ENCODE data around the gene COL4A1.

COL4A1 gene

GRCh38 chr13:110268061-110268460 is 38.9 kb downstream of the COL4A1 start:
- no peaks in the 10 kb centered on the region for H3K27me3 ChIP-seq (ENCODE audit: control insufficient read depth in 1 of 2, insufficient read depth in 2 of 2, low read length in 2 of 2)
- H3K27ac ChIP-seq (ENCODE audit: low read depth, low read length): no peak overlapping the region
- no peak overlapping the region for H3K4me3 ChIP-seq (ENCODE audit: low read depth in 1 of 2, low read length in 2 of 2)
- H3K9ac ChIP-seq (ENCODE audit: low read depth in 1 of 2, low read length in 2 of 2): no peak overlapping the region
- H3K36me3 ChIP-seq (ENCODE audit: control insufficient read depth in 1 of 2, insufficient read depth in 2 of 2, low read length in 2 of 2): no peaks in the 10 kb centered on the region
- H3K4me1 ChIP-seq (ENCODE audit: control insufficient read depth in 1 of 2, insufficient read depth in 2 of 2, low read length in 2 of 2): peaks cover 0 to 6% of the 10 kb centered on the region in 2 donors
- no peaks in the 10 kb centered on the region for H3K9me3 ChIP-seq (ENCODE audit: control insufficient read depth in 1 of 2, low read length in 2 of 2)

DNA sequence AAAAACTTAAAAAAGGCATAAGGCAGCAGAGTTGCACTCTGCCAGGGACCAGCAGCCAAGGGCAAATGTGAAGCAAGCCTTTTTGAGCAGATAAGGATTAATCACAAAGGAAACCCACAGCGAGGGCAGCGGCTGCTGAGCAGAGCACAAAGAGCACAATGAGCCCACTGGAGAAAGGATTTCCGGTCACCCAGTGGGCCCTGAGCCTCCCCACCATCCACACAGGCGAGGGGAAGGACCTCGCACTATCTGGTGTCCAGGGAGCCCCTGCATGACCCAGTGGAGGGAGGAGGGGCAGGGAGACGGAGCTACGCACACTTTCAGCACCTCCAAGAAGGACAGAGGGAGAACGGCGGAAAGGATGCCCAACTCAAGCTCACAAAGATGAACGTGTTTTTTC is 40.0 kb downstream of the COL4A1 start:
- no peak overlapping the region for H3K27ac ChIP-seq (ENCODE audit: low read depth, low read length)
- no peaks in the 10 kb centered on the region for H3K9me3 ChIP-seq (ENCODE audit: control insufficient read depth in 1 of 2, low read length in 2 of 2)
- H3K4me1 ChIP-seq (ENCODE audit: control insufficient read depth in 1 of 2, insufficient read depth in 2 of 2, low read length in 2 of 2): peaks cover 9 to 17% of the 10 kb centered on the region in 2 donors
- no peaks in the 10 kb centered on the region for H3K36me3 ChIP-seq (ENCODE audit: control insufficient read depth in 1 of 2, insufficient read depth in 2 of 2, low read length in 2 of 2)
- no peak overlapping the region for H3K9ac ChIP-seq (ENCODE audit: low read depth in 1 of 2, low read length in 2 of 2)
- no peak overlapping the region for H3K4me3 ChIP-seq (ENCODE audit: low read depth in 1 of 2, low read length in 2 of 2)
- H3K27me3 ChIP-seq (ENCODE audit: control insufficient read depth in 1 of 2, insufficient read depth in 2 of 2, low read length in 2 of 2): no peaks in the 10 kb centered on the region

GRCh38 chr13:110266431-110266809 is 40.5 kb downstream of the COL4A1 start:
- no peaks in the 10 kb centered on the region for H3K27me3 ChIP-seq (ENCODE audit: control insufficient read depth in 1 of 2, insufficient read depth in 2 of 2, low read length in 2 of 2)
- H3K9me3 ChIP-seq (ENCODE audit: control insufficient read depth in 1 of 2, low read length in 2 of 2): no peaks in the 10 kb centered on the region
- no peaks in the 10 kb centered on the region for H3K36me3 ChIP-seq (ENCODE audit: control insufficient read depth in 1 of 2, insufficient read depth in 2 of 2, low read length in 2 of 2)
- no peak overlapping the region for H3K4me3 ChIP-seq (ENCODE audit: low read depth in 1 of 2, low read length in 2 of 2)
- no peak overlapping the region for H3K9ac ChIP-seq (ENCODE audit: low read depth in 1 of 2, low read length in 2 of 2)
- no peak overlapping the region for H3K27ac ChIP-seq (ENCODE audit: low read depth, low read length)
- peaks cover 15 to 19% of the 10 kb centered on the region in 2 donors for H3K4me1 ChIP-seq (ENCODE audit: control insufficient read depth in 1 of 2, insufficient read depth in 2 of 2, low read length in 2 of 2)

GRCh38 chr13:110265682-110266430 is 41.1 kb downstream of the COL4A1 start:
- no peak overlapping the region for H3K9ac ChIP-seq (ENCODE audit: low read depth in 1 of 2, low read length in 2 of 2)
- H3K4me3 ChIP-seq (ENCODE audit: low read depth in 1 of 2, low read length in 2 of 2): no peak overlapping the region
- peaks cover 15 to 19% of the 10 kb centered on the region in 2 donors for H3K4me1 ChIP-seq (ENCODE audit: control insufficient read depth in 1 of 2, insufficient read depth in 2 of 2, low read length in 2 of 2)
- no peaks in the 10 kb centered on the region for H3K36me3 ChIP-seq (ENCODE audit: control insufficient read depth in 1 of 2, insufficient read depth in 2 of 2, low read length in 2 of 2)
- H3K27ac ChIP-seq (ENCODE audit: low read depth, low read length): no peak overlapping the region
- no peaks in the 10 kb centered on the region for H3K27me3 ChIP-seq (ENCODE audit: control insufficient read depth in 1 of 2, insufficient read depth in 2 of 2, low read length in 2 of 2)
- no peaks in the 10 kb centered on the region for H3K9me3 ChIP-seq (ENCODE audit: control insufficient read depth in 1 of 2, low read length in 2 of 2)

- Histone ChIP-seq H3K9me3 (ENCODE audit: control insufficient read depth in 1 of 2, low read length in 2 of 2) (no peaks in the 10 kb centered on the region), H3K4me1 (ENCODE audit: control insufficient read depth in 1 of 2, insufficient read depth in 2 of 2, low read length in 2 of 2) (peaks cover 15 to 19% of the 10 kb centered on the region in 2 donors), H3K27ac (ENCODE audit: low read depth, low read length) (no peak overlapping the region), H3K27me3 (ENCODE audit: control insufficient read depth in 1 of 2, insufficient read depth in 2 of 2, low read length in 2 of 2) (no peaks in the 10 kb centered on the region), H3K9ac (ENCODE audit: low read depth in 1 of 2, low read length in 2 of 2) (no peak overlapping the region), H3K4me3 (ENCODE audit: low read depth in 1 of 2, low read length in 2 of 2) (no peak overlapping the region), H3K36me3 (ENCODE audit: control insufficient read depth in 1 of 2, insufficient read depth in 2 of 2, low read length in 2 of 2) (no peaks in the 10 kb centered on the region)
These were observed 41.6 kb downstream of the COL4A1 start for GRCh38 chr13:110265341-110265681.

DNA sequence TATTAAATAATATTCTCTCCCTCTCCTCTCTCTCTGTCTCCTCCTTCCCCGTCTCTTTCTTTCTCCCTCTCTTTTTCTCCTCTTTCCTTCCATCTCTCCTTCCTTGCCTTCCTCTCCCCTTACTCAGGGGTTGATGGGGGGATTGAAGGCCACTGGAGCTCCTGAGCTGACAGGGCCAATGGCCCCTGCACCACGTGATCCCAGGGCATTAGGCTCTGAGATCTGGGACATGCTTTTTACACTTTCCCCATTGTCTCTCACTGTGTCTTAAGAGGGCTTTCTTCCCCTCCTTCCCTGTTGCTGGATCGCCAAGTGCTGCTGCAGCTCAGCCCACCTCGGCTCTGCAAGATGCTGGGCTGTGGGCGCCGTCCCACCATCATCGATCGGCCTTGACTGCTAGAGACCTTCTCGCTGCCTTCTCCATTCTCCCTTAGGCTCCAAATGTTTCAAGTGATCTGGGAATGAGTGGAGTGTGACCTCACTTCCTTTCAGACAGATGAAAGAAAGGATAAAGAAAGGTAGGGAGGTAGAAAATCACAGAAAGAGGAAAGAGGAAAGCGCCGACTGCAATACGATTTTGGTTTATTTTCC is 42.2 kb downstream of the COL4A1 start:
- H3K36me3 ChIP-seq (ENCODE audit: control insufficient read depth in 1 of 2, insufficient read depth in 2 of 2, low read length in 2 of 2): no peaks in the 10 kb centered on the region
- no peak overlapping the region for H3K9ac ChIP-seq (ENCODE audit: low read depth in 1 of 2, low read length in 2 of 2)
- no peak overlapping the region for H3K4me3 ChIP-seq (ENCODE audit: low read depth in 1 of 2, low read length in 2 of 2)
- H3K4me1 ChIP-seq (ENCODE audit: control insufficient read depth in 1 of 2, insufficient read depth in 2 of 2, low read length in 2 of 2): peaks cover 15 to 19% of the 10 kb centered on the region in 2 donors
- H3K9me3 ChIP-seq (ENCODE audit: control insufficient read depth in 1 of 2, low read length in 2 of 2): no peaks in the 10 kb centered on the region
- H3K27me3 ChIP-seq (ENCODE audit: control insufficient read depth in 1 of 2, insufficient read depth in 2 of 2, low read length in 2 of 2): no peaks in the 10 kb centered on the region
- H3K27ac ChIP-seq (ENCODE audit: low read depth, low read length): no peak overlapping the region

GRCh38 chr13:110263888-110264287 is 43.1 kb downstream of the COL4A1 start:
- Histone ChIP-seq H3K4me1 (ENCODE audit: control insufficient read depth in 1 of 2, insufficient read depth in 2 of 2, low read length in 2 of 2) (peaks cover 15 to 19% of the 10 kb centered on the region in 2 donors), H3K4me3 (ENCODE audit: low read depth in 1 of 2, low read length in 2 of 2) (no peak overlapping the region), H3K9ac (ENCODE audit: low read depth in 1 of 2, low read length in 2 of 2) (no peak overlapping the region), H3K9me3 (ENCODE audit: control insufficient read depth in 1 of 2, low read length in 2 of 2) (no peaks in the 10 kb centered on the region), H3K27me3 (ENCODE audit: control insufficient read depth in 1 of 2, insufficient read depth in 2 of 2, low read length in 2 of 2) (no peaks in the 10 kb centered on the region), H3K36me3 (ENCODE audit: control insufficient read depth in 1 of 2, insufficient read depth in 2 of 2, low read length in 2 of 2) (no peaks in the 10 kb centered on the region), H3K27ac (ENCODE audit: low read depth, low read length) (no peak overlapping the region)

DNA sequence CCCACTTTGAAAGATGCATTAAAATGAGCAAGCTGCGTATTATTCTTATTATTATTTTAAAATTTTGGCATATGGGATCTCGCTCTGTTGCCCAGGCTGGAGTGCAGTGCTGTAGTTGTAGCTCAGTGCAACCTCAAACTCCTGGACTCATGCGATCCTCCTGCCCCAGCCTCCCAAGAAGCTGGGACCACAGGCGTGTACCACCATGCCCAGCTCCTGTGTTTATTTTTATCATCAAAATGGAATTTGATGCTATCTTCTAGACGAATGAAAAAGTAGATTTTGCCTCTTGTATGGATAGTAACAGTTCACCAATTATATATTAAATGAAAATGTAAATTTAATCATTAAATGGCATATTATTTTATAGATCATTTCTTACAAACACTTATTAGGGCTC is 43.6 kb downstream of the COL4A1 start:
- Histone ChIP-seq H3K27me3 (ENCODE audit: control insufficient read depth in 1 of 2, insufficient read depth in 2 of 2, low read length in 2 of 2) (no peaks in the 10 kb centered on the region), H3K36me3 (ENCODE audit: control insufficient read depth in 1 of 2, insufficient read depth in 2 of 2, low read length in 2 of 2) (no peaks in the 10 kb centered on the region), H3K4me1 (ENCODE audit: control insufficient read depth in 1 of 2, insufficient read depth in 2 of 2, low read length in 2 of 2) (peaks cover 15 to 19% of the 10 kb centered on the region in 2 donors), H3K9ac (ENCODE audit: low read depth in 1 of 2, low read length in 2 of 2) (no peak overlapping the region), H3K4me3 (ENCODE audit: low read depth in 1 of 2, low read length in 2 of 2) (no peak overlapping the region), H3K27ac (ENCODE audit: low read depth, low read length) (no peak overlapping the region), H3K9me3 (ENCODE audit: control insufficient read depth in 1 of 2, low read length in 2 of 2) (no peaks in the 10 kb centered on the region)

DNA sequence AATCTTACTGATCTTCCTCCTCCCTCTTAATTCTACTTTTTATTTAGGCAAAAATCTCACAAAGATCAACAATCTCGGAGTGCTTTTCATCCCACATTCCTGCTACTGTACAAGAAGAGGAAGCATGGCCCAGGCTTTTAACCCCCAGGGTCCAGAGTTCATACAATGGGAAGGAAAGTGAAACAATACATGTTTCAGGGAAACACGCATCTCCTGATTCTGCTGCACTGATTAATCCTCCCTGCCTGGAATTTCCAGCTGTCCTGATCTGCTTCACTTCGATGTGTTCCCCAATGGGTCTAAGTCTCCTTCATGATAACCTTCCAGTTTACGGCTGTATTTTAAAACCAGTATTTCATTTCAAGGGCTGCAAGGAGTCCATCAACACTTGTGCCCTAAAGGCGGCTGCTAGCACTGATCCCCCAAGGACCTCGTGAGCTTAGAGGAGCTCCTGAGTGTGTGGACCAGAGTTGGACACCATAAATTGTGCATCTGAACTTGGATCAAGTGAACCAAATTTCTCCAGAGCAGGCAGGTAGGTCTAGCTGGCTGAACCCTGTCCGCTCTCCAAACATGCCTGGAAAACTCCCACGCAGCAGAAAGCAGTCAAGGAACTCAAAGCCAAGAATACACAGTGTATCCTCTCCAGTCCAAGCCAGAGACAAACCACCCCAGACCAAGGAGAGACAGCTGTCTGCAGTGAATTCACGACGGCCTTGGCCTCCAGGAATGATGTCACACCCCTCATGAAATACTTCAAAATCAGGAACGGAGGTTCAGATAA is 44.3 kb downstream of the COL4A1 start:
- H3K4me1 ChIP-seq (ENCODE audit: control insufficient read depth in 1 of 2, insufficient read depth in 2 of 2, low read length in 2 of 2): peaks cover 15 to 19% of the 10 kb centered on the region in 2 donors
- H3K36me3 ChIP-seq (ENCODE audit: control insufficient read depth in 1 of 2, insufficient read depth in 2 of 2, low read length in 2 of 2): no peaks in the 10 kb centered on the region
- no peak overlapping the region for H3K9ac ChIP-seq (ENCODE audit: low read depth in 1 of 2, low read length in 2 of 2)
- H3K4me3 ChIP-seq (ENCODE audit: low read depth in 1 of 2, low read length in 2 of 2): peak overlapping the region in 1 of 2 donors; percentile 58
- no peak overlapping the region for H3K27ac ChIP-seq (ENCODE audit: low read depth, low read length)
- H3K9me3 ChIP-seq (ENCODE audit: control insufficient read depth in 1 of 2, low read length in 2 of 2): no peaks in the 10 kb centered on the region
- H3K27me3 ChIP-seq (ENCODE audit: control insufficient read depth in 1 of 2, insufficient read depth in 2 of 2, low read length in 2 of 2): no peaks in the 10 kb centered on the region

DNA sequence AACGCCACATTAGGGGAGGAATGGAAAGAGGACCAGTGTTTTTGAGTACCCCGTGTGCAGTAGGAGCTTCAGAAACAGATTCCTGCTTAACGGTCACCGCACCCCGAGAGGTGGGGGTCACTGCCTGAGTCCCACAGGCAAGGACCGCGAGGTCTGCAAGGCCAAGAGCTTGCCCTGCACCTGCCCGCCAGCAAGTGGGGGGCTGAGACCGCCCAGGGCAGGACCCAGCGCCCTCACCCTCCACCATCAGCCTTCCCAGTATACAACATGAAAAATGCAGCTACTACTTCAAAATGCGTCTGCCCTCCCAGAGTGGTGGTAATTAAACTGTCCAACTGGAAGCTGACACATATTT is 44.9 kb downstream of the COL4A1 start:
- Histone ChIP-seq H3K4me3 (ENCODE audit: low read depth in 1 of 2, low read length in 2 of 2) (peak overlapping the region in 1 of 2 donors; percentile 58), H3K27me3 (ENCODE audit: control insufficient read depth in 1 of 2, insufficient read depth in 2 of 2, low read length in 2 of 2) (no peaks in the 10 kb centered on the region), H3K4me1 (ENCODE audit: control insufficient read depth in 1 of 2, insufficient read depth in 2 of 2, low read length in 2 of 2) (peaks cover 15 to 19% of the 10 kb centered on the region in 2 donors), H3K9ac (ENCODE audit: low read depth in 1 of 2, low read length in 2 of 2) (no peak overlapping the region), H3K9me3 (ENCODE audit: control insufficient read depth in 1 of 2, low read length in 2 of 2) (no peaks in the 10 kb centered on the region), H3K36me3 (ENCODE audit: control insufficient read depth in 1 of 2, insufficient read depth in 2 of 2, low read length in 2 of 2) (no peaks in the 10 kb centered on the region), H3K27ac (ENCODE audit: low read depth, low read length) (peak overlapping the region; percentile 42)

Measured in duodenal mucosa (tissue), 2 donors.